Measurements from ENCODE around the gene DRGX. TPM values are rescaled to one million over a fixed set of nuclear protein-coding genes. Genes with fewer than 3 reads are reported as not detected.

Gene DRGX
- total RNA-seq, 4 donors from 2014 or later = not detected

DNA sequence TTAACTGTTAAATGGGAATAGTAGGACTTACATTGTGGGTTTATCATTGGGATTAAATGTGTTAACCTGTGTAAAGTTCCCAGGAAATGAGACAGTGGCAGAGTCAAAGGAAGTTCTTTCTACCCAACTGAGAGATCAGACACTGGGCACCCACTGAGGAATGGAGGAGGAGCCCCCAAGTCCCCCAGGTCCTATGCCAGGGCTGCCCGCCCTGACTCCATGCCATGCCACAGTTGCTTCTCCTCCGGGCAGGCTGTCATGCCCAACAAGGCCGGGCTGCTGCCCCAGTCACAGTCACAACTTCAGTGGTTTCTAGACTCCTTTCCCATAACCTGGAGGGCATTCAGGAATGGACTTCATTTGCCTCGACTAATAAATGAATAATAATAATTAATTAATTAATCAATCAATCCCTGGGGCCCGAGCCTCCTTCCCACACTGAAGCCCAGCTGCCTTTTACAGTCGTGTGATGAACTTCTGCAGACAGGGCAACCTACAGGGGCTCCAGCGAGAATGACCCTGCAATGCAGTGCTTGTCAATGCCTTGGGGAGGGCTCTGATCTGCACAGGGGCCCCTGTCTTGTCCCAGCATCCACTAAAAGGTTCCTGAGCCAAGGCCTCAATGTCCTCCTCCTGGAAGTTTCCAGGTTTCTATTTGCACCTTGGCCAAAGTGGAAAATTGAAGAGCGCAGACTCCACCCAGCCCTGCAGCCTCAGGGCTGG lies 32.4 kb downstream of the DRGX start:
- Histone ChIP-seq H3K4me3 (no peak overlapping the region), H3K9me3 (no peaks in the 10 kb centered on the region), H3K4me1 (no peaks in the 10 kb centered on the region), H3K36me3 (no peaks in the 10 kb centered on the region), H3K27ac (no peak overlapping the region), H3K27me3 (no peaks in the 10 kb centered on the region)
- TF ChIP-seq, protein P1, sequence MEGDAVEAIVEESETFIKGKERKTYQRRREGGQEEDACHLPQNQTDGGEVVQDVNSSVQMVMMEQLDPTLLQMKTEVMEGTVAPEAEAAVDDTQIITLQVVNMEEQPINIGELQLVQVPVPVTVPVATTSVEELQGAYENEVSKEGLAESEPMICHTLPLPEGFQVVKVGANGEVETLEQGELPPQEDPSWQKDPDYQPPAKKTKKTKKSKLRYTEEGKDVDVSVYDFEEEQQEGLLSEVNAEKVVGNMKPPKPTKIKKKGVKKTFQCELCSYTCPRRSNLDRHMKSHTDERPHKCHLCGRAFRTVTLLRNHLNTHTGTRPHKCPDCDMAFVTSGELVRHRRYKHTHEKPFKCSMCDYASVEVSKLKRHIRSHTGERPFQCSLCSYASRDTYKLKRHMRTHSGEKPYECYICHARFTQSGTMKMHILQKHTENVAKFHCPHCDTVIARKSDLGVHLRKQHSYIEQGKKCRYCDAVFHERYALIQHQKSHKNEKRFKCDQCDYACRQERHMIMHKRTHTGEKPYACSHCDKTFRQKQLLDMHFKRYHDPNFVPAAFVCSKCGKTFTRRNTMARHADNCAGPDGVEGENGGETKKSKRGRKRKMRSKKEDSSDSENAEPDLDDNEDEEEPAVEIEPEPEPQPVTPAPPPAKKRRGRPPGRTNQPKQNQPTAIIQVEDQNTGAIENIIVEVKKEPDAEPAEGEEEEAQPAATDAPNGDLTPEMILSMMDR (IDR thresholded peaks at IDR 0.05) = no peak
- no peak for TF ChIP-seq POLR2A (IDR thresholded peaks at IDR 0.05)
- 83 to 86% methylated on average over 6 to 8 of the region's 8 CpGs for WGBS, 2 donors
- no peak for DNase-seq (ENCODE audit: low spot score in 2 of 2)

DNA sequence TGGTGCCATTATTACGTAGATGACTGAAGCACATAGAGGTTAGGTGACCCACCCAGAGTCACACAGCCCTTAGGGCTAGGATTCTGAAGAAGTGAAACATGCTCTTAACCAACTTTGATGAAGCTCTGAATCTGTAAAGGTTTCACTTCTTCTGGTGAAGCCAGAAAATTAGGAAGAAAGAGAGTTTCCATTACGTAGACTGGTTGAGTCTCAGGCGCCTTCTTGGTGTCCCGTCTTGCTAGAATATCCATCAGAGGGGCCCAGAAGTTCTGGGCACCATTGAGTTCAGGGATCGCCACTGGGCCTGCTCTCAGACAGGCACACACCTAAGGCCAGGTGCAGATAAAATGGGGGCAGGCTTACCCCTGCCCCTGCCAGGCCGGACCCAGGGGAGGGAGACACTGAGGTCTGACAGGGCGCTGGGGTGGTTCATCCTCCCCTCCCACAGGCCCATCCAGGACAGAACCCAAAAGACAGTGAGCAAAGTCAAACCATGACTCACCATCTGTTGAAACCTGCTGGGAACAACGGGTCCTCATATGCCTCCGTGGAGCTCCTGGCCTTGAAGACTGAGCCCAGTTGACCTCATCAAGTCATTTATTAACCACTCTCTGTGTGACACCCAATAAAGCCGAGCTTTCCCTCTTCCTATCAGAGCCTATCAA lies 33.2 kb downstream of the DRGX start:
- no peak for DNase-seq (ENCODE audit: low spot score in 2 of 2)
- H3K9me3 ChIP-seq = peaks cover 0 to 3% (median 0%) of the 10 kb centered on the region in 4 donors
- H3K36me3 ChIP-seq = no peaks in the 10 kb centered on the region
- H3K4me3 ChIP-seq = no peak overlapping the region
- no peaks in the 10 kb centered on the region for H3K4me1 ChIP-seq
- 77 to 78% methylated on average over 10 of the region's 10 CpGs for WGBS, 2 donors
- no peaks in the 10 kb centered on the region for H3K27me3 ChIP-seq
- TF ChIP-seq, protein P1 (IDR thresholded peaks at IDR 0.05) = no peak
- TF ChIP-seq EP300 (IDR thresholded peaks at IDR 0.05) (no peak), POLR2A (IDR thresholded peaks at IDR 0.05) (no peak)
- no peak overlapping the region for H3K27ac ChIP-seq

DNA sequence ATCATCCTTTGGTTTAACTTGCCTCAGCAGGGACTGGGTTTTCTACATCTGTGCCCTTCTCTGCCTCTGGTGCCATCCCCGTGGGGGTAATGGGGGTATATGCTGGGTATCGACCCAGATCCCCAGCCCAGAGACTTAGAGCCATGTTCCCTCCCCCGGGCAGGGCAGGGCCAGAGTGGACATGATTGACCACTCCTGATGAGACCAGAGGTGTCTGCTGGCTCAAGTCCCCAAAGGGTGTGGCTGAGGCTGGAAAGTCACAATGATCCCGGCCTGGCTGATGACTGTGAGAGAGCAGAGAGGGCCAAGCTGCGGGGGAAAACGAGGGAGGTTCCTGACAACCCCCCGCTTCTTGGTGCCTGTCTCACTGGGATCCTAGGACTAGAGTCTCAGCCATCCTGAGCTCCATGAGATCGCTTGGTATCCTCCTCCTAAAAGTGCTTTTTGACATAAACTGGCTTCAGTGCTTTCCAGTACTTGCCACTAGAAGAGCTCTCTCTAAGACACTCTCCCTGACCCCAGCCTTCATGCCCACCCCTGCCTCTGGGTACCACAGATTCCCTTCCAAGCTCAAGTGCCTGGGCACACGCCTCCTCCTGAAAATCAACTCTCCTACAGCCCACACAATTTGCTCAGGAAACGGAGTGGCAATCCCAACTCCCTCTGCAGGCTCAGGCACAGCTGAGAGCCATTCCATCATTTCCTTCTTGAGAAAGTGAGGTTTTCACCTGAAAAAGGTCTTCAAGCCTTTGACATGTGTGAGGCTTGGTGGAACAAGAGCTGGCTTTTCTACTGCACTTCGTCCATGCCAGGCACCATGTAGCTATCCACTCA lies 33.9 kb downstream of the DRGX start:
- no peaks in the 10 kb centered on the region for H3K4me1 ChIP-seq
- 75 to 83% methylated on average over 11 of the region's 11 CpGs for WGBS, 2 donors
- H3K27me3 ChIP-seq = no peaks in the 10 kb centered on the region
- no peak for TF ChIP-seq EP300 (IDR thresholded peaks at IDR 0.05)
- TF ChIP-seq POLR2A (IDR thresholded peaks at IDR 0.05) = no peak
- TF ChIP-seq, protein P1 (IDR thresholded peaks at IDR 0.05) = no peak
- peaks cover 0 to 8% (median 0%) of the 10 kb centered on the region in 4 donors for H3K9me3 ChIP-seq
- no peak overlapping the region for H3K27ac ChIP-seq
- no peak for DNase-seq (ENCODE audit: low spot score in 2 of 2)
- no peaks in the 10 kb centered on the region for H3K36me3 ChIP-seq
- H3K4me3 ChIP-seq = no peak overlapping the region

DNA sequence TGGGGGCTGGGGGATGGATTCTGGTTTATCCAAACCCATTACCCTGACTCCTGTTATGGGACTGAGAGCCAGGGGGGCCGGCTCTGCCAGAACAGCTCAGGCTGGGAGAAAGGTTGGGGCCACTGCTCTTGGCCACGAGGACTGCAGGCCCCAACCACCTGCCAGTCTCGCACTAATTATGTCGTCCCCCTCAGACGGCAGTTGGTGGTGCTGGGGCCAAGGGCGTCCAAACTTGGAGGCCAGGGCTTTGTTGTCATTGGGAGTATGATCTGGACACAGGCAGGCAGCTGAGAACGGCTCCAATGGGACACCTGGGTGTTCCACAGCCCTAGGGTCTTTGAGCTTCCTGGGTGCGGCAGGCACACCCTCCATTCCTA lies 34.7 kb downstream of the DRGX start:
- DNase-seq (ENCODE audit: low spot score in 2 of 2) = no peak
- H3K4me3 ChIP-seq = no peak overlapping the region
- H3K36me3 ChIP-seq = no peaks in the 10 kb centered on the region
- no peaks in the 10 kb centered on the region for H3K4me1 ChIP-seq
- no peaks in the 10 kb centered on the region for H3K27me3 ChIP-seq
- 79 to 85% methylated on average over 7 to 8 of the region's 8 CpGs for WGBS, 2 donors
- H3K9me3 ChIP-seq = peaks cover 0 to 8% (median 0%) of the 10 kb centered on the region in 4 donors
- TF ChIP-seq, protein P1 (IDR thresholded peaks at IDR 0.05) = no peak
- TF ChIP-seq POLR2A (IDR thresholded peaks at IDR 0.05) = no peak
- no peak for TF ChIP-seq EP300 (IDR thresholded peaks at IDR 0.05)
- no peak overlapping the region for H3K27ac ChIP-seq

Measured in tibial nerve (tissue), 4 donors.